Stomach (tissue), 9 donors: ENCODE measurements around the gene HINT3. TPM values are rescaled to one million over a fixed set of nuclear protein-coding genes. Genes with fewer than 3 reads are reported as not detected.
A peak's percentile ranks its signal among the peaks of the same experiment; 100 is the strongest.

Experiments used
- DNase-seq, 2 donors: peaks; one replicate each; pipeline versions ENCODE4 v3.0.0 to v3.0.0-alpha.2; 2013 to 2019
- H3K27ac ChIP-seq, 5 donors: fragments of 200-600 bp in 4 of 5; sonication (generic) in 4 of 5; one replicate each; pipeline ENCODE4 v1.5.1; 2013 to 2019; ENCODE audit warnings: mild to moderate bottlenecking in 1 of 5, moderate library complexity in 1 of 5
- H3K27me3 ChIP-seq, 3 donors: fragments of 200-600 bp; sonication (generic); one replicate each; pipeline ENCODE4 v1.5.1; 2017 to 2019; ENCODE audit warnings: mixed run types in 1 of 3
- H3K36me3 ChIP-seq, 4 donors: fragments of 200-600 bp; sonication (generic); 1 replicate in 3 of 4; 2 replicates in 1 of 4; pipeline ENCODE4 v1.5.1; 2016 to 2019
- H3K4me1 ChIP-seq, 4 donors: fragments of 200-600 bp; sonication (generic); one replicate each; pipeline ENCODE4 v1.5.1; 2016 to 2019
- H3K4me3 ChIP-seq, 4 donors: fragments of 200-600 bp; sonication (generic) in 3 of 4; one replicate each; pipeline ENCODE4 v1.5.1; 2016 to 2019; ENCODE audit warnings: mild to moderate bottlenecking in 1 of 4
- H3K9me3 ChIP-seq, 4 donors: fragments of 200-600 bp; sonication (generic); one replicate each; pipeline ENCODE4 v1.5.1; 2016 to 2019
- EP300 ChIP-seq: sonication (generic); formaldehyde crosslinking; IDR thresholded peaks from one replicate; pipeline ENCODE4 v1.6.1; 2017; ENCODE audit warnings: antibody characterized with exemption
- POLR2A ChIP-seq, 4 donors: fragments of 450-650 bp; IDR thresholded peaks; one replicate each; pipeline ENCODE4 v1.6.1; 2016; ENCODE audit warnings: antibody characterized with exemption in 4 of 4, control low read depth in 2 of 4, mild to moderate bottlenecking in 1 of 4, moderate library complexity in 1 of 4
- POLR2AphosphoS5 ChIP-seq, 3 donors: sonication (generic); formaldehyde crosslinking; IDR thresholded peaks; one replicate each; pipeline ENCODE4 v1.6.1; 2016; ENCODE audit warnings: antibody characterized with exemption in 3 of 3
- WGBS, 5 donors: extraction: QIAGEN DNeasy Blood & Tissue Kit in 3 of 5; methylation state at CpG; one replicate each; pipeline versions ENCODE4 v1.1.5 to v1.1.7; 2013 to 2018; 5-methylcytosine and 5-hydroxymethylcytosine counted together
- intact Hi-C: fragments of 100-400 bp; cut with DNase I; formaldehyde crosslinking; loops from one replicate; pipeline ENCODE4 v1.15.1; 2023; ENCODE audit warnings: low total_unique reads
- polyA plus RNA-seq, 3 donors: library from polyadenylated mRNA; stranded (reverse); fragments of 200-250 nt; gene quantifications; one replicate each; pipeline ENCODE4 v1.2.3, GENCODE V29; 2013
- total RNA-seq, 5 donors: library from RNA; depleted of rRNA; stranded (reverse); fragments of >200 nt; gene quantifications; one replicate each; pipeline versions ENCODE4 v1.1.0 to v1.2.3, GENCODE V29; 2014 to 2016
- TF ChIP-seq, protein P1 (sequence below), 7 experiments: fragments of 450-650 bp in 4 of 7; fragments of 200-600 bp in 3 of 7; sonication (generic) in 3 of 7; IDR thresholded peaks; one replicate each; pipeline ENCODE4 v1.5.1; 2016 to 2019; ENCODE audit warnings: antibody characterized with exemption in 7 of 7, control low read depth in 2 of 7, mild to moderate bottlenecking in 1 of 7
- donor health status: healthy with polysubstance abuse.
- donor health status: Bipolar disorder and iron deficiency.
- donor health status: healthy.

The HINT3 gene
- total and polyA plus RNA-seq, 8 donors: 9.3 to 36.0 (median 21.0) TPM

DNA sequence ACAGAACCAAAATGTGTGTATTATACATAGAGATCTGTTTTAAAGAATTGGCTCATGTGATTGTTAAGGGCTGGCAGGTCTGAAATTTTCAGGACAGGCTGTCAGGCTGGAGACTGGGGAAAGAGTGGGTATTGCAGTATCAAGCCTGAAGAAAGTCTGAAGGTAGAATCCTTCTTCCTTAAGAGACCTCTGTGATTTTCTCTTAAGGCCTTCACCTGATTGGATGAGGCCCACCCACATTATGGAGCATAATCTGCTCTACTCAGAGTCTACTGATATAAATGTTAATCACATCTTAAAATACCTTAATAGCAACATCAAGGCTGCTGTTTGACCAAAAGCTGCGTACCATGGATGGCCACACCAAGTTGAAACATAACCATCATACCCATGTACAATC is 43.4 kb upstream of the HINT3 start:
- H3K36me3 ChIP-seq: peaks cover 15 to 38% (median 35%) of the 10 kb centered on the region in 4 donors
- no peaks in the 10 kb centered on the region for H3K27me3 ChIP-seq
- H3K27ac ChIP-seq: peak overlapping the region in 1 of 5 donors; percentile 69
- 97 to 100% (median 99%) methylated on average over 1 of the region's 1 CpG for WGBS, 5 donors
- DNase-seq: no peak
- TF ChIP-seq POLR2A (IDR thresholded peaks at IDR 0.05): no peak
- TF ChIP-seq POLR2AphosphoS5 (IDR thresholded peaks at IDR 0.05): no peak
- no peak for TF ChIP-seq EP300
- TF ChIP-seq, protein P1, sequence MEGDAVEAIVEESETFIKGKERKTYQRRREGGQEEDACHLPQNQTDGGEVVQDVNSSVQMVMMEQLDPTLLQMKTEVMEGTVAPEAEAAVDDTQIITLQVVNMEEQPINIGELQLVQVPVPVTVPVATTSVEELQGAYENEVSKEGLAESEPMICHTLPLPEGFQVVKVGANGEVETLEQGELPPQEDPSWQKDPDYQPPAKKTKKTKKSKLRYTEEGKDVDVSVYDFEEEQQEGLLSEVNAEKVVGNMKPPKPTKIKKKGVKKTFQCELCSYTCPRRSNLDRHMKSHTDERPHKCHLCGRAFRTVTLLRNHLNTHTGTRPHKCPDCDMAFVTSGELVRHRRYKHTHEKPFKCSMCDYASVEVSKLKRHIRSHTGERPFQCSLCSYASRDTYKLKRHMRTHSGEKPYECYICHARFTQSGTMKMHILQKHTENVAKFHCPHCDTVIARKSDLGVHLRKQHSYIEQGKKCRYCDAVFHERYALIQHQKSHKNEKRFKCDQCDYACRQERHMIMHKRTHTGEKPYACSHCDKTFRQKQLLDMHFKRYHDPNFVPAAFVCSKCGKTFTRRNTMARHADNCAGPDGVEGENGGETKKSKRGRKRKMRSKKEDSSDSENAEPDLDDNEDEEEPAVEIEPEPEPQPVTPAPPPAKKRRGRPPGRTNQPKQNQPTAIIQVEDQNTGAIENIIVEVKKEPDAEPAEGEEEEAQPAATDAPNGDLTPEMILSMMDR (IDR thresholded peaks at IDR 0.05): no peak
- H3K9me3 ChIP-seq: no peaks in the 10 kb centered on the region
- intact Hi-C loops: no loop called here
- no peak overlapping the region for H3K4me3 ChIP-seq
- H3K4me1 ChIP-seq: peaks cover 2 to 11% (median 7%) of the 10 kb centered on the region in 4 donors

DNA sequence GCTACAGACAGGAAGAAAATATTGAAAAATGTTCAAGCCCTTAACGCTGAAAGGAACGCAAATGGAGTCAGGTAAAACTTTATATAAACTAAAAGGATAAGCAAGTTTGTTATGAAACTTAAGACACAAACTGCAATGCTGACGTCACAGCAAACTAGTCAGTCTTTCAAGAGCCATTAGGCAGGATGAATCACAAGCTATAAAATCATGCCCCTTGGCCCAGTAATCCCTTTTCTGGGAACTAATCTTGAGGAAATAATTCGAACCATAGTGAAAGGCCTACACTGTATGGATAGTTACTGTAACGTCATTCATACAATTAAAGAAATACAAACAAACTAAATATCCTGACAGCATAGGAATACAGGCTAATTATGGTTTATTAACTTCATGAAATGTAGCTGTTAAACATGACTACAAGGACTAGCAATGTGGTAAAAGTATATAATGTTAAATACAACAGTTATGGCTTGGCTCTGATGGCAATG is 42.7 kb upstream of the HINT3 start:
- 30 to 43% (median 33%) methylated on average over 5 of the region's 5 CpGs for WGBS, 5 donors
- H3K4me1 ChIP-seq: peaks cover 6 to 17% (median 13%) of the 10 kb centered on the region in 4 donors
- no peak overlapping the region for H3K4me3 ChIP-seq
- peaks cover 15 to 34% (median 29%) of the 10 kb centered on the region in 4 donors for H3K36me3 ChIP-seq
- H3K27me3 ChIP-seq: no peaks in the 10 kb centered on the region
- TF ChIP-seq POLR2AphosphoS5 (IDR thresholded peaks at IDR 0.05): peak in 1 of 3 donors; percentile 62
- TF ChIP-seq, protein P1 (IDR thresholded peaks at IDR 0.05): no peak
- no peak for TF ChIP-seq POLR2A (IDR thresholded peaks at IDR 0.05)
- TF ChIP-seq EP300: no peak
- no peaks in the 10 kb centered on the region for H3K9me3 ChIP-seq
- H3K27ac ChIP-seq: peak overlapping the region in 2 of 5 donors; percentile 8 to 69
- intact Hi-C loops: no loop called here
- peak in 1 of 2 donors; percentile 86 for DNase-seq

DNA sequence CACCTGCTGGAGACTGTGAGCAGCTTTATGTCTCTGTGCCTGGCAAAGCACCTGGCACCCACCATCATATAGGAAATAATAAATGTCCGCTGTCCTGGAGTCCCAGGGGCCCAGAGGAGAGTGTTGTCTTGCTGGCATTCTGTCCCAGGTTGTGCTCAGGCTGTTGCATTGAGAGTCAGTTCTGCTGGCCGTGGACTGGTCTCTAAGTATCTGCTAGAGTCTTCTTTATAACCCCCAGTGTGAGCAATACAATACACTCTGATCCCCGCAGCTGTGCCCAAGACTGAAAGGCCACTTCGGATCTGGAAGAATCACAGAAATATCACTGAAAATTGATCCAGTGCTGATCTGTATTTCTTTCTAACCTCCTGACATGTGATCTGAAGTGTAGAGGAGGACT is 38.3 kb upstream of the HINT3 start:
- Histone ChIP-seq H3K27me3 (no peaks in the 10 kb centered on the region), H3K9me3 (no peaks in the 10 kb centered on the region), H3K36me3 (peaks cover 34 to 53% (median 46%) of the 10 kb centered on the region in 4 donors), H3K4me1 (peaks cover 15 to 46% (median 20%) of the 10 kb centered on the region in 4 donors), H3K4me3 (no peak overlapping the region), H3K27ac (peak overlapping the region; percentile 57 to 93 (median 83))
- WGBS, 5 donors: 51 to 77% (median 62%) methylated on average over 4 of the region's 4 CpGs
- no peak for DNase-seq
- TF ChIP-seq EP300: no peak
- TF ChIP-seq POLR2AphosphoS5 (IDR thresholded peaks at IDR 0.05): no peak
- no peak for TF ChIP-seq POLR2A (IDR thresholded peaks at IDR 0.05)
- TF ChIP-seq, protein P1 (IDR thresholded peaks at IDR 0.05): no peak
- intact Hi-C loops: no loop called here

DNA sequence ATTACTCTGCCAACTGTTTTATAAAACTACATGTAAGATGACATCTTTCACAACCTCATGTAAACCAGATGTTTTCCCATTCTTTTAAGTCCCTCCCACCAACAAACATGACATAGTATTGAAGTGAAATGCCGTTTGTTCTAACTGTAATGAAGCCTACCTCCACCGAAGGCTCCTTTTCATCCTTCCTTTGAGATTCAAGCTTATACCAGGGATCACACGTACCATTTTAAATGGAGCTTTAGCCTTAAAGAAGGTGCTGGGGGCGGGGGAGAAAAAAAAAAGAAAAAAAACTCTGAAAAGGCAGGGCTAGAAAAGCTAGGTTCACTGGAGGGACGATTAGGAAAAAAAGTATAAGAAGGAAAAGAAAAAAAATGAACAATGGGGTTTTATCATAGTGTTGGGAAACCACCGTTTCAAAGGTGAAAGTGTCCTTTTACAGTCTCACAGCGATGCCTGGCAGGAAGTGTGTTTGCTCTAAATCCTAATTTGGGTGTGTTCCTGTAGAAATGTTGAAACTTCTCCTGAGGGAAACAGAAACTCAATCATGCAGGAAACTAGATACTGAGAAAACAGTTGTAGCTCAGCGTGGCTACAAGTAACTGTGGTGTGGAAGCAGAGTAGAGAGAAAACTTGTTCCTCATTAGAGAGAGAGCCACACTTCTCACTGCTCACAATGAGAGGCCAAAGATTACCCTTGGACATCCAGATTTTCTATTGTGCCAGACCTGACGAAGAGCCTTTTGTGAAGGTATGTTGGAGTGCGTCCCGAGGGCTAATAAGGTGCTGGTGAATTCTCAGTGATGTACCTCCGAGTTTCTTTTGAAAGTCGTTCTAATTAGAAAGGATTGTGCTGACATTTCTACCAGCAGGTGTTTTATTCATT is 37.6 kb upstream of the HINT3 start:
- intact Hi-C loops: no loop called here
- WGBS, 5 donors: 11 to 29% (median 13%) methylated on average over 13 of the region's 13 CpGs
- Histone ChIP-seq H3K4me1 (peaks cover 20 to 53% (median 23%) of the 10 kb centered on the region in 4 donors), H3K4me3 (peak overlapping the region; percentile 25 to 46 (median 38)), H3K36me3 (peaks cover 40 to 59% (median 53%) of the 10 kb centered on the region in 4 donors), H3K27ac (peak overlapping the region; percentile 82 to 95 (median 87)), H3K9me3 (no peaks in the 10 kb centered on the region), H3K27me3 (no peaks in the 10 kb centered on the region)
- TF ChIP-seq EP300: no peak
- TF ChIP-seq, protein P1 (IDR thresholded peaks at IDR 0.05): peak in 1 of 7 experiments; percentile 13
- peak in 1 of 4 donors; percentile 64 for TF ChIP-seq POLR2A (IDR thresholded peaks at IDR 0.05)
- TF ChIP-seq POLR2AphosphoS5 (IDR thresholded peaks at IDR 0.05): peak; percentile 18 to 91 (median 91)
- peak; percentile 52 to 91 for DNase-seq
